ENCODE results near the gene CFHR5.

CFHR5 gene

DNA sequence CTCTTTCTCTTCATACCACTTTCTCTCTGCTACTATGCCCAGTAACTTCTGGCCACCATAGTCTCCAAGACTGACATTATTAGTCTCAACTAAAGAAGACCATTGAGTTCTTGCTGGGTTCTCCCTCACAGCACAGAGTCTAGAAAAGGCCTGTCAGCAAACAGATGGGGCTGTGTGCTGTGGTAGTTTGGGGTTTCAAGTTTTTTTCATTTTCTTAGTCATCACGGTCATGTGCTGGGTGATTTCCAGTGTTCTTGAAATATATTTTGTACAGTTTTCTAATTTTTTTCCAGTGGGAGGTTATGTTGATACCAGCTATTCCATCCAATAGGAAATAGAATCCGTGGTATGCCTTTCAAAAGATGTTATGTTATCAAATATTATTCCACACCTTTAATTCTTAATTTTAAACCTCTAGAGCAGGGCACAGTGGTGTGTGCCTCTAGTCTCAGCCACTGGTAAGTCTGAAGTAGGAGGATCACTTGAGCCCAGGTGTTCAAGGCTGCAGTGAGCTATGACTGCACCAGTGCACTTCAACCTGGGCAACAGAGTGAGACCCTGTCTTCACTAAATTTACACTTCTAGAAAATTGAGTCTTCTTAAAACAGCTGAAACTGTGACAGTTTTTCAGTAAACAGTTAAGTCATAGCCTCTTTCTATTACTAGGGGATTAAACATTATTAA, 25.5 kb upstream of the CFHR5 start:
- Histone ChIP-seq H3K4me2 (ENCODE audit: low read length) (no peak overlapping the region), H3K36me3 (ENCODE audit: insufficient read depth, low read length) (no peaks in the 10 kb centered on the region), H2AFZ (ENCODE audit: low read length) (no peak overlapping the region), H3K9me3 (ENCODE audit: low read length) (no peaks in the 10 kb centered on the region), H3K27me3 (ENCODE audit: insufficient read depth, low read length) (no peaks in the 10 kb centered on the region), H3K4me3 (ENCODE audit: low read depth, low read length, poor library complexity, severe bottlenecking) (no peak overlapping the region), H3K9ac (ENCODE audit: low read length) (no peak overlapping the region), H3K4me1 (ENCODE audit: insufficient read depth, low read length, severe bottlenecking) (no peaks in the 10 kb centered on the region), H3K9me2 (ENCODE audit: low read depth, low read length) (no peaks in the 10 kb centered on the region), H3K79me2 (ENCODE audit: insufficient read depth, low read length) (no peaks in the 10 kb centered on the region), H3F3A (ENCODE audit: insufficient read depth, low read length) (no peaks in the 10 kb centered on the region), H4K20me1 (ENCODE audit: insufficient read depth, low read length) (no peaks in the 10 kb centered on the region), H3K27ac (ENCODE audit: low read depth, low read length, poor library complexity, severe bottlenecking) (no peak overlapping the region)
- TF ChIP-seq, protein P1, sequence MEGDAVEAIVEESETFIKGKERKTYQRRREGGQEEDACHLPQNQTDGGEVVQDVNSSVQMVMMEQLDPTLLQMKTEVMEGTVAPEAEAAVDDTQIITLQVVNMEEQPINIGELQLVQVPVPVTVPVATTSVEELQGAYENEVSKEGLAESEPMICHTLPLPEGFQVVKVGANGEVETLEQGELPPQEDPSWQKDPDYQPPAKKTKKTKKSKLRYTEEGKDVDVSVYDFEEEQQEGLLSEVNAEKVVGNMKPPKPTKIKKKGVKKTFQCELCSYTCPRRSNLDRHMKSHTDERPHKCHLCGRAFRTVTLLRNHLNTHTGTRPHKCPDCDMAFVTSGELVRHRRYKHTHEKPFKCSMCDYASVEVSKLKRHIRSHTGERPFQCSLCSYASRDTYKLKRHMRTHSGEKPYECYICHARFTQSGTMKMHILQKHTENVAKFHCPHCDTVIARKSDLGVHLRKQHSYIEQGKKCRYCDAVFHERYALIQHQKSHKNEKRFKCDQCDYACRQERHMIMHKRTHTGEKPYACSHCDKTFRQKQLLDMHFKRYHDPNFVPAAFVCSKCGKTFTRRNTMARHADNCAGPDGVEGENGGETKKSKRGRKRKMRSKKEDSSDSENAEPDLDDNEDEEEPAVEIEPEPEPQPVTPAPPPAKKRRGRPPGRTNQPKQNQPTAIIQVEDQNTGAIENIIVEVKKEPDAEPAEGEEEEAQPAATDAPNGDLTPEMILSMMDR (IDR thresholded peaks at IDR 0.05; ENCODE audit: low read length): no peak
- no peak for TF ChIP-seq EZH2 (IDR thresholded peaks at IDR 0.05; ENCODE audit: borderline replicate concordance, low read length)

GRCh38 chr1:196954778-196955177, 22.6 kb upstream of the CFHR5 start:
- no peaks in the 10 kb centered on the region for H3F3A ChIP-seq (ENCODE audit: insufficient read depth, low read length)
- no peaks in the 10 kb centered on the region for H3K36me3 ChIP-seq (ENCODE audit: insufficient read depth, low read length)
- no peak overlapping the region for H3K27ac ChIP-seq (ENCODE audit: low read depth, low read length, poor library complexity, severe bottlenecking)
- no peak overlapping the region for H3K4me3 ChIP-seq (ENCODE audit: low read depth, low read length, poor library complexity, severe bottlenecking)
- H3K9ac ChIP-seq (ENCODE audit: low read length): no peak overlapping the region
- no peaks in the 10 kb centered on the region for H3K27me3 ChIP-seq (ENCODE audit: insufficient read depth, low read length)
- no peaks in the 10 kb centered on the region for H3K79me2 ChIP-seq (ENCODE audit: insufficient read depth, low read length)
- TF ChIP-seq, protein P1 (IDR thresholded peaks at IDR 0.05; ENCODE audit: low read length): no peak
- TF ChIP-seq EZH2 (IDR thresholded peaks at IDR 0.05; ENCODE audit: borderline replicate concordance, low read length): no peak
- H3K9me2 ChIP-seq (ENCODE audit: low read depth, low read length): no peaks in the 10 kb centered on the region
- H3K9me3 ChIP-seq (ENCODE audit: low read length): no peaks in the 10 kb centered on the region
- no peaks in the 10 kb centered on the region for H3K4me1 ChIP-seq (ENCODE audit: insufficient read depth, low read length, severe bottlenecking)
- no peak overlapping the region for H2AFZ ChIP-seq (ENCODE audit: low read length)
- no peak overlapping the region for H3K4me2 ChIP-seq (ENCODE audit: low read length)
- no peaks in the 10 kb centered on the region for H4K20me1 ChIP-seq (ENCODE audit: insufficient read depth, low read length)

GRCh38 chr1:196955926-196956325, 21.4 kb upstream of the CFHR5 start:
- H3K36me3 ChIP-seq (ENCODE audit: insufficient read depth, low read length): no peaks in the 10 kb centered on the region
- no peaks in the 10 kb centered on the region for H3K27me3 ChIP-seq (ENCODE audit: insufficient read depth, low read length)
- H3K79me2 ChIP-seq (ENCODE audit: insufficient read depth, low read length): no peaks in the 10 kb centered on the region
- no peak overlapping the region for H3K4me2 ChIP-seq (ENCODE audit: low read length)
- H2AFZ ChIP-seq (ENCODE audit: low read length): no peak overlapping the region
- no peaks in the 10 kb centered on the region for H3F3A ChIP-seq (ENCODE audit: insufficient read depth, low read length)
- TF ChIP-seq EZH2 (IDR thresholded peaks at IDR 0.05; ENCODE audit: borderline replicate concordance, low read length): no peak
- TF ChIP-seq, protein P1 (IDR thresholded peaks at IDR 0.05; ENCODE audit: low read length): no peak
- no peaks in the 10 kb centered on the region for H4K20me1 ChIP-seq (ENCODE audit: insufficient read depth, low read length)
- H3K4me1 ChIP-seq (ENCODE audit: insufficient read depth, low read length, severe bottlenecking): no peaks in the 10 kb centered on the region
- no peak overlapping the region for H3K9ac ChIP-seq (ENCODE audit: low read length)
- no peak overlapping the region for H3K4me3 ChIP-seq (ENCODE audit: low read depth, low read length, poor library complexity, severe bottlenecking)
- H3K9me2 ChIP-seq (ENCODE audit: low read depth, low read length): no peaks in the 10 kb centered on the region
- H3K27ac ChIP-seq (ENCODE audit: low read depth, low read length, poor library complexity, severe bottlenecking): no peak overlapping the region
- H3K9me3 ChIP-seq (ENCODE audit: low read length): no peaks in the 10 kb centered on the region
